Naive thymus-derived CD4-positive, alpha-beta T cell (primary cell): ENCODE data around the gene FOXN3. TPM values are rescaled to one million over a fixed set of nuclear protein-coding genes. Genes with fewer than 3 reads are reported as not detected.

ENCODE experiments used
- ATAC-seq: fragments of 150-1000 bp; cut with Tn5 transposase; 2 replicates; pipeline ENCODE4 v1.10.0; 2021; ENCODE audit warnings: mild to moderate bottlenecking, moderate library complexity
- CTCF ChIA-PET: fragments of 350-600 bp; sonication (Branson Sonifier 250); formaldehyde crosslinking; loops from one replicate; lab custom pipeline; 2021; ENCODE audit warnings: antibody characterized with exemption; lab: Charles Lee
- POLR2A ChIA-PET: fragments of 350-600 bp; sonication (Branson Sonifier 250); formaldehyde crosslinking; loops from one replicate; lab custom pipeline; 2021; ENCODE audit warnings: antibody characterized with exemption, inconsistent platforms; lab: Charles Lee
- DNase-seq, 9 donors: peaks; one replicate each; pipeline versions ENCODE4 v3.0.0 to v3.0.0-alpha.2; 2020 to 2022; ENCODE audit warnings: mixed read lengths in 1 of 9
- H3K27ac ChIP-seq: one replicate; pipeline ENCODE4 v1.7.0; 2013; ENCODE audit warnings: mild to moderate bottlenecking, low read depth, low read length, moderate library complexity
- H3K27me3 ChIP-seq, 2 donors: one replicate each; pipeline ENCODE4 v1.7.0; 2013; ENCODE audit warnings: low read length in 2 of 2, mild to moderate bottlenecking in 2 of 2, moderate library complexity in 2 of 2; ENCODE audit not compliant: control insufficient read depth in 2 of 2, insufficient read depth in 2 of 2
- H3K36me3 ChIP-seq, 3 experiments: 1 replicate in 2 of 3; 2 replicates in 1 of 3; pipeline ENCODE4 v1.7.0; 2013; ENCODE audit warnings: low read length in 3 of 3, mild to moderate bottlenecking in 3 of 3, moderate library complexity in 1 of 3; ENCODE audit not compliant: insufficient read depth in 3 of 3, control insufficient read depth in 2 of 3
- H3K4me1 ChIP-seq, 2 donors: one replicate each; pipeline ENCODE4 v1.7.0; 2013; ENCODE audit warnings: low read length in 2 of 2, mild to moderate bottlenecking in 2 of 2, moderate library complexity in 1 of 2; ENCODE audit not compliant: control insufficient read depth in 2 of 2, insufficient read depth in 2 of 2
- H3K4me3 ChIP-seq: 2 replicates; pipeline ENCODE4 v1.7.0; 2013; ENCODE audit warnings: mild to moderate bottlenecking, low read length
- H3K9me3 ChIP-seq, 3 experiments: 1 replicate in 2 of 3; 2 replicates in 1 of 3; pipeline ENCODE4 v1.7.0; 2013; ENCODE audit warnings: low read length in 3 of 3; ENCODE audit not compliant: control insufficient read depth in 2 of 3
- H3K27ac Mint-ChIP-seq, 9 donors: one replicate each; pipeline ENCODE4 v1.8.0; 2020 to 2022; ENCODE audit warnings: mixed read lengths in 9 of 9, mild to moderate bottlenecking in 8 of 9, moderate library complexity in 5 of 9, inconsistent platforms in 2 of 9
- H3K27me3 Mint-ChIP-seq, 5 donors: one replicate each; pipeline ENCODE4 v1.8.0; 2021 to 2022; ENCODE audit warnings: mixed read lengths in 5 of 5, mild to moderate bottlenecking in 1 of 5
- H3K36me3 Mint-ChIP-seq, 5 donors: one replicate each; pipeline ENCODE4 v1.8.0; 2020 to 2022; ENCODE audit warnings: mixed read lengths in 5 of 5, mild to moderate bottlenecking in 3 of 5, inconsistent platforms in 1 of 5
- H3K4me1 Mint-ChIP-seq, 7 donors: one replicate each; pipeline ENCODE4 v1.8.0; 2020 to 2022; ENCODE audit warnings: mixed read lengths in 7 of 7, mild to moderate bottlenecking in 3 of 7, inconsistent platforms in 1 of 7
- H3K4me3 Mint-ChIP-seq, 10 donors: one replicate each; pipeline ENCODE4 v1.8.0; 2020 to 2022; ENCODE audit warnings: mild to moderate bottlenecking in 10 of 10, mixed read lengths in 10 of 10, moderate library complexity in 6 of 10, inconsistent platforms in 2 of 10
- H3K9me3 Mint-ChIP-seq, 11 donors: one replicate each; pipeline ENCODE4 v1.8.0; 2020 to 2022; ENCODE audit warnings: mixed read lengths in 11 of 11, mild to moderate bottlenecking in 4 of 11, inconsistent platforms in 1 of 11, moderate library complexity in 1 of 11
- intact Hi-C, 2 donors: fragments of 100-400 bp; cut with micrococcal nuclease; formaldehyde crosslinking; loops; one replicate each; pipeline ENCODE4 v1.15.1; 2023
- polyA plus RNA-seq, 2 donors: library from polyadenylated mRNA; unstranded; fragments of 300-500 nt; fragmentation: Illumina TruSeq; gene quantifications; one replicate each; pipeline ENCODE4 v1.2.3, GENCODE V29; 2021
- total RNA-seq, 6 experiments: library from RNA in 5 of 6; stranded (reverse) in 5 of 6; gene quantifications; 1 replicate in 5 of 6; 2 replicates in 1 of 6; pipeline ENCODE4 v1.2.3 and lab custom pipeline; 2021 to 2026

Gene FOXN3
- total and polyA plus RNA-seq, 7 experiments from 2014 or later, result 103 to 192 (median 149) TPM

GRCh38 chr14:89387922-89388685, 28.9 kb downstream of the FOXN3 start:
- Mint-ChIP-seq H3K4me1 (peaks cover 9 to 88% (median 81%) of the 10 kb centered on the region in 7 donors), H3K27me3 (no peaks in the 10 kb centered on the region), H3K27ac (peak overlapping the region in 6 of 9 donors; percentile 39 to 83 (median 52)), H3K4me3 (peak overlapping the region in 1 of 10 donors; percentile 17), H3K9me3 (peaks cover 0 to 5% (median 0%) of the 10 kb centered on the region in 11 donors), H3K36me3 (peaks cover 0 to 26% (median 14%) of the 10 kb centered on the region in 5 donors)
- DNase-seq, result no peak
- intact Hi-C loops, result no loop called here
- ChIA-PET POLR2A (interaction anchor here (1.2 kb wide), 1 partner anchor 84 kb away, joined by 3 read pairs; no protein-coding TSS in a partner anchor), CTCF (no interaction called here)
- no peaks in the 10 kb centered on the region for H3K27me3 ChIP-seq
- no peaks in the 10 kb centered on the region for H3K36me3 ChIP-seq
- ATAC-seq, result no peak
- H3K4me1 ChIP-seq, result no peaks in the 10 kb centered on the region
- H3K9me3 ChIP-seq, result no peaks in the 10 kb centered on the region
- no peak overlapping the region for H3K27ac ChIP-seq
- H3K4me3 ChIP-seq, result no peak overlapping the region

- Mint-ChIP-seq H3K27ac (peak overlapping the region in 6 of 9 donors; percentile 12 to 51 (median 32)), H3K9me3 (peaks cover 0 to 13% (median 7%) of the 10 kb centered on the region in 11 donors), H3K27me3 (no peaks in the 10 kb centered on the region), H3K36me3 (peaks cover 9 to 39% (median 25%) of the 10 kb centered on the region in 5 donors), H3K4me1 (peaks cover 13 to 87% (median 79%) of the 10 kb centered on the region in 7 donors), H3K4me3 (no peak overlapping the region)
- no peaks in the 10 kb centered on the region for H3K9me3 ChIP-seq
- intact Hi-C loops, result no loop called here
- no peak overlapping the region for H3K4me3 ChIP-seq
- CTCF ChIA-PET, result interaction anchor here (0.7 kb wide), 1 partner anchor 452 kb away, joined by 3 read pairs; no protein-coding TSS in a partner anchor
- ATAC-seq, result peak; percentile 34
- POLR2A ChIA-PET, result no interaction called here
- no peaks in the 10 kb centered on the region for H3K4me1 ChIP-seq
- no peaks in the 10 kb centered on the region for H3K27me3 ChIP-seq
- no peak for DNase-seq
- H3K36me3 ChIP-seq, result no peaks in the 10 kb centered on the region
- no peak overlapping the region for H3K27ac ChIP-seq
Observed at GRCh38 chr14:89386212-89386886, 30.7 kb downstream of the FOXN3 start.

- H3K36me3 Mint-ChIP-seq, result peaks cover 15 to 49% (median 34%) of the 10 kb centered on the region in 5 donors
- H3K27ac Mint-ChIP-seq, result peak overlapping the region in 7 of 9 donors; percentile 22 to 70 (median 50)
- DNase-seq (no peak), ATAC-seq (no peak)
- ChIA-PET CTCF (no interaction called here), POLR2A (no interaction called here)
- peaks cover 0 to 9% (median 6%) of the 10 kb centered on the region in 3 experiments for H3K9me3 ChIP-seq
- H3K9me3 Mint-ChIP-seq, result peaks cover 0 to 23% (median 12%) of the 10 kb centered on the region in 11 donors
- H3K4me3 ChIP-seq, result no peak overlapping the region
- no peaks in the 10 kb centered on the region for H3K27me3 ChIP-seq
- no peak overlapping the region for H3K4me3 Mint-ChIP-seq
- peaks cover 0 to 11% (median 0%) of the 10 kb centered on the region in 3 experiments for H3K36me3 ChIP-seq
- H3K27me3 Mint-ChIP-seq, result no peaks in the 10 kb centered on the region
- H3K4me1 Mint-ChIP-seq, result peaks cover 13 to 79% (median 70%) of the 10 kb centered on the region in 7 donors
- no peak overlapping the region for H3K27ac ChIP-seq
- H3K4me1 ChIP-seq, result no peaks in the 10 kb centered on the region
- intact Hi-C loops, result no loop called here
Observed at GRCh38 chr14:89384636-89385035, 32.4 kb downstream of the FOXN3 start.

- CTCF ChIA-PET, result no interaction called here
- peaks cover 10 to 76% (median 67%) of the 10 kb centered on the region in 7 donors for H3K4me1 Mint-ChIP-seq
- POLR2A ChIA-PET, result no interaction called here
- ATAC-seq, result peak; percentile 54
- intact Hi-C loops, result no loop called here
- H3K27me3 ChIP-seq, result no peaks in the 10 kb centered on the region
- H3K36me3 ChIP-seq, result peaks cover 0 to 11% (median 0%) of the 10 kb centered on the region in 3 experiments
- peak overlapping the region in 7 of 9 donors; percentile 30 to 70 (median 50) for H3K27ac Mint-ChIP-seq
- H3K4me3 Mint-ChIP-seq, result no peak overlapping the region
- no peaks in the 10 kb centered on the region for H3K4me1 ChIP-seq
- peaks cover 0 to 27% (median 12%) of the 10 kb centered on the region in 11 donors for H3K9me3 Mint-ChIP-seq
- H3K36me3 Mint-ChIP-seq, result peaks cover 18 to 52% (median 36%) of the 10 kb centered on the region in 5 donors
- H3K27ac ChIP-seq, result no peak overlapping the region
- H3K27me3 Mint-ChIP-seq, result no peaks in the 10 kb centered on the region
- no peak for DNase-seq
- no peak overlapping the region for H3K4me3 ChIP-seq
- H3K9me3 ChIP-seq, result peaks cover 0 to 9% (median 6%) of the 10 kb centered on the region in 3 experiments
Observed at GRCh38 chr14:89384023-89384422, 33.0 kb downstream of the FOXN3 start.

GRCh38 chr14:89382901-89383845, 33.9 kb downstream of the FOXN3 start:
- H3K27ac ChIP-seq, result no peak overlapping the region

GRCh38 chr14:89382487-89382886, 34.5 kb downstream of the FOXN3 start:
- no peak overlapping the region for H3K4me3 ChIP-seq
- CTCF ChIA-PET, result no interaction called here
- peaks cover 0 to 9% (median 6%) of the 10 kb centered on the region in 3 experiments for H3K9me3 ChIP-seq
- no peaks in the 10 kb centered on the region for H3K27me3 Mint-ChIP-seq
- no peak for DNase-seq
- peaks cover 23 to 76% (median 66%) of the 10 kb centered on the region in 7 donors for H3K4me1 Mint-ChIP-seq
- peak overlapping the region in 7 of 9 donors; percentile 36 to 88 (median 46) for H3K27ac Mint-ChIP-seq
- POLR2A ChIA-PET, result no interaction called here
- H3K36me3 ChIP-seq, result peaks cover 0 to 11% (median 0%) of the 10 kb centered on the region in 3 experiments
- peaks cover 19 to 52% (median 42%) of the 10 kb centered on the region in 5 donors for H3K36me3 Mint-ChIP-seq
- H3K27me3 ChIP-seq, result no peaks in the 10 kb centered on the region
- H3K27ac ChIP-seq, result no peak overlapping the region
- H3K4me3 Mint-ChIP-seq, result peak overlapping the region in 1 of 10 donors; percentile 34
- intact Hi-C loops, result no loop called here
- no peaks in the 10 kb centered on the region for H3K4me1 ChIP-seq
- peaks cover 0 to 29% (median 12%) of the 10 kb centered on the region in 11 donors for H3K9me3 Mint-ChIP-seq
- no peak for ATAC-seq

More at GRCh38 chr14:89382901-89383845, 33.9 kb downstream of the FOXN3 start:
- Histone ChIP-seq H3K27me3 (no peaks in the 10 kb centered on the region), H3K4me3 (no peak overlapping the region), H3K4me1 (no peaks in the 10 kb centered on the region), H3K36me3 (peaks cover 0 to 11% (median 0%) of the 10 kb centered on the region in 3 experiments), H3K9me3 (peaks cover 0 to 9% (median 6%) of the 10 kb centered on the region in 3 experiments)
- Mint-ChIP-seq H3K9me3 (peaks cover 0 to 29% (median 12%) of the 10 kb centered on the region in 11 donors), H3K27ac (peak overlapping the region in 7 of 9 donors; percentile 18 to 88 (median 62)), H3K4me1 (peaks cover 19 to 76% (median 66%) of the 10 kb centered on the region in 7 donors), H3K36me3 (peaks cover 19 to 49% (median 36%) of the 10 kb centered on the region in 5 donors), H3K4me3 (peak overlapping the region in 1 of 10 donors; percentile 34), H3K27me3 (no peaks in the 10 kb centered on the region)
- ATAC-seq (no peak), DNase-seq (no peak)
- ChIA-PET POLR2A (no interaction called here), CTCF (no interaction called here)
- intact Hi-C loops, result no loop called here
